ENCODE results near the gene SLC35D3. TPM values are rescaled to one million over a fixed set of nuclear protein-coding genes. Genes with fewer than 3 reads are reported as not detected.

Gene SLC35D3
- total RNA-seq, 1 experiment from 2014 or later: not detected

DNA sequence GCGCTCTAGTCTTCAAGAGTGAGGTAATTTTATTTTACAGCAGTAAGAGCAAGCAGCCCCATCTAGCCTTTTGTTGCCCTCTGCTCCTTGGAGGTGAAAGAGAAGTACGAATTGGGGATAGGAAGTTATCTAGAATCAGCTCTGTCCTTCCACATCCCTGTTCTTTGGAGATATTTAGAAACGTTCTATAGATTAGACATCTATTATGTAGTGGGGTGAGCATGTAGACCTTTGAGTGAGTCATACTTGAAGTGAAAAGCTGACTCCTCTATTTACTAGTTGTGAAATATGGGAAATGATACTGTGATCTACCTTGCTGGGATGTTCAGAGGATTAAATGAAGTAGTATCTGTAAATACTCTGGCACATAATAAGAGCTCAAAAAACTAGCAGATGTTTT is 36.0 kb upstream of the SLC35D3 start (continued):
- TF ChIP-seq, protein P1, sequence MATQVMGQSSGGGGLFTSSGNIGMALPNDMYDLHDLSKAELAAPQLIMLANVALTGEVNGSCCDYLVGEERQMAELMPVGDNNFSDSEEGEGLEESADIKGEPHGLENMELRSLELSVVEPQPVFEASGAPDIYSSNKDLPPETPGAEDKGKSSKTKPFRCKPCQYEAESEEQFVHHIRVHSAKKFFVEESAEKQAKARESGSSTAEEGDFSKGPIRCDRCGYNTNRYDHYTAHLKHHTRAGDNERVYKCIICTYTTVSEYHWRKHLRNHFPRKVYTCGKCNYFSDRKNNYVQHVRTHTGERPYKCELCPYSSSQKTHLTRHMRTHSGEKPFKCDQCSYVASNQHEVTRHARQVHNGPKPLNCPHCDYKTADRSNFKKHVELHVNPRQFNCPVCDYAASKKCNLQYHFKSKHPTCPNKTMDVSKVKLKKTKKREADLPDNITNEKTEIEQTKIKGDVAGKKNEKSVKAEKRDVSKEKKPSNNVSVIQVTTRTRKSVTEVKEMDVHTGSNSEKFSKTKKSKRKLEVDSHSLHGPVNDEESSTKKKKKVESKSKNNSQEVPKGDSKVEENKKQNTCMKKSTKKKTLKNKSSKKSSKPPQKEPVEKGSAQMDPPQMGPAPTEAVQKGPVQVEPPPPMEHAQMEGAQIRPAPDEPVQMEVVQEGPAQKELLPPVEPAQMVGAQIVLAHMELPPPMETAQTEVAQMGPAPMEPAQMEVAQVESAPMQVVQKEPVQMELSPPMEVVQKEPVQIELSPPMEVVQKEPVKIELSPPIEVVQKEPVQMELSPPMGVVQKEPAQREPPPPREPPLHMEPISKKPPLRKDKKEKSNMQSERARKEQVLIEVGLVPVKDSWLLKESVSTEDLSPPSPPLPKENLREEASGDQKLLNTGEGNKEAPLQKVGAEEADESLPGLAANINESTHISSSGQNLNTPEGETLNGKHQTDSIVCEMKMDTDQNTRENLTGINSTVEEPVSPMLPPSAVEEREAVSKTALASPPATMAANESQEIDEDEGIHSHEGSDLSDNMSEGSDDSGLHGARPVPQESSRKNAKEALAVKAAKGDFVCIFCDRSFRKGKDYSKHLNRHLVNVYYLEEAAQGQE (IDR thresholded peaks at IDR 0.05; ENCODE audit: low read depth): no peak

DNA sequence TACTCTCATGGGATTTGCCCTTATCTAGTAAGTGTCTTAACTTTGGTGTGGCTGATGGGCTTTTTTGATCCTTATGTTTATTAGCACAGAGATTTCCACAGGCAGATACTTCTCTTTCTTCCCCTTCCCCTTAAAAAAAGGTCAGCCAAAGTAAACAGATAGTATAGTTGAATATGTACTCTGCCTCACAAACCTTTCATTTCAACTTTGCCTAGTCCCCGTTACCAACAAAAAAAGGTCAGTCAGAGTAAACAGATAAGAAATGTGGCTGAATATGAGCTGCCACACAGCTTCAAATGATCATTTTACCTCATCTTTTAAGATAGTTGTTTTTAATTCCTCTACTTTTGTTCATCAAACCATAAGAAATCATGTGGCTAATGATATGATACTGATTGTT is 34.1 kb upstream of the SLC35D3 start:
- H4K20me1 ChIP-seq (ENCODE audit: insufficient read depth): no peaks in the 10 kb centered on the region
- H3K27me3 ChIP-seq (ENCODE audit: insufficient read depth, low read length): no peaks in the 10 kb centered on the region
- no peaks in the 10 kb centered on the region for H3K79me2 ChIP-seq (ENCODE audit: insufficient read depth, low read length)
- no peak overlapping the region for H3K4me3 ChIP-seq (replicated peaks in 1 of 2; ENCODE audit: low read depth in 1 of 2, low read length in 2 of 2)
- ChIA-PET CTCF (no interaction called here), POLR2A (no interaction called here), RAD21 (ENCODE audit: low non-redundant PET in 1 of 2, low total read pairs in 2 of 2, uncharacterized antibody in 2 of 2, unreplicated experiment in 2 of 2) (no interaction called here)
- no peaks in the 10 kb centered on the region for H3K9me3 ChIP-seq (ENCODE audit: control insufficient read depth in 1 of 2, insufficient read depth in 1 of 2, low read depth in 1 of 2, low read length in 2 of 2)
- H3K27ac ChIP-seq (ENCODE audit: low read depth, low read length): no peak overlapping the region
- no peaks in the 10 kb centered on the region for H3K4me1 ChIP-seq (ENCODE audit: control insufficient read depth in 1 of 2, insufficient read depth in 2 of 2, low read length in 2 of 2)
- no peak overlapping the region for H2AFZ ChIP-seq (ENCODE audit: low read depth, low read length, poor library complexity, severe bottlenecking)
- ATAC-seq (no peak), DNase-seq (ENCODE audit: low read depth, low spot score) (no peak)
- no peak overlapping the region for H3K9ac ChIP-seq (ENCODE audit: low read length)
- no peak overlapping the region for H3K4me2 ChIP-seq (ENCODE audit: low read length)
- no TSS peak for BruUV-seq (replicated peaks)
- intact Hi-C loops (cut with micrococcal nuclease): no loop called here
- no peaks in the 10 kb centered on the region for H3K36me3 ChIP-seq (ENCODE audit: control insufficient read depth in 1 of 2, insufficient read depth in 2 of 2, low read length in 2 of 2)
- H3K9me2 ChIP-seq (ENCODE audit: insufficient read depth): no peaks in the 10 kb centered on the region
- TF ChIP-seq YY1 (IDR thresholded peaks at IDR 0.05; ENCODE audit: extremely low read depth, insufficient replicate concordance, low read depth, low read length) (no peak), ELF1 (IDR thresholded peaks at IDR 0.05; ENCODE audit: borderline replicate concordance, low read depth) (no peak), EZH2 (IDR thresholded peaks at IDR 0.05) (no peak), POLR2A (IDR thresholded peaks at IDR 0.05; ENCODE audit: borderline replicate concordance, extremely low read depth, insufficient read depth, insufficient read length) (no peak), CBX3 (IDR thresholded peaks at IDR 0.05; ENCODE audit: low read depth) (no peak), ZFX (IDR thresholded peaks at IDR 0.05) (no peak), EGR1 (IDR thresholded peaks at IDR 0.05; ENCODE audit: low read depth) (no peak), SIN3A (IDR thresholded peaks at IDR 0.05; ENCODE audit: low read depth) (no peak), RAD21 (IDR thresholded peaks at IDR 0.05; ENCODE audit: low read depth) (no peak), SP1 (IDR thresholded peaks at IDR 0.05; ENCODE audit: low read depth) (no peak), JUND (IDR thresholded peaks at IDR 0.05) (no peak), TCF7L2 (IDR thresholded peaks at IDR 0.05; ENCODE audit: borderline replicate concordance, extremely low read depth, insufficient read depth, insufficient read length) (no peak)
- TF ChIP-seq, protein P2, sequence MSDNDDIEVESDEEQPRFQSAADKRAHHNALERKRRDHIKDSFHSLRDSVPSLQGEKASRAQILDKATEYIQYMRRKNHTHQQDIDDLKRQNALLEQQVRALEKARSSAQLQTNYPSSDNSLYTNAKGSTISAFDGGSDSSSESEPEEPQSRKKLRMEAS (IDR thresholded peaks at IDR 0.05): no peak
- TF ChIP-seq, protein P3, sequence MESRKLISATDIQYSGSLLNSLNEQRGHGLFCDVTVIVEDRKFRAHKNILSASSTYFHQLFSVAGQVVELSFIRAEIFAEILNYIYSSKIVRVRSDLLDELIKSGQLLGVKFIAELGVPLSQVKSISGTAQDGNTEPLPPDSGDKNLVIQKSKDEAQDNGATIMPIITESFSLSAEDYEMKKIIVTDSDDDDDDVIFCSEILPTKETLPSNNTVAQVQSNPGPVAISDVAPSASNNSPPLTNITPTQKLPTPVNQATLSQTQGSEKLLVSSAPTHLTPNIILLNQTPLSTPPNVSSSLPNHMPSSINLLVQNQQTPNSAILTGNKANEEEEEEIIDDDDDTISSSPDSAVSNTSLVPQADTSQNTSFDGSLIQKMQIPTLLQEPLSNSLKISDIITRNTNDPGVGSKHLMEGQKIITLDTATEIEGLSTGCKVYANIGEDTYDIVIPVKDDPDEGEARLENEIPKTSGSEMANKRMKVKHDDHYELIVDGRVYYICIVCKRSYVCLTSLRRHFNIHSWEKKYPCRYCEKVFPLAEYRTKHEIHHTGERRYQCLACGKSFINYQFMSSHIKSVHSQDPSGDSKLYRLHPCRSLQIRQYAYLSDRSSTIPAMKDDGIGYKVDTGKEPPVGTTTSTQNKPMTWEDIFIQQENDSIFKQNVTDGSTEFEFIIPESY (IDR thresholded peaks at IDR 0.05; ENCODE audit: extremely low read depth, insufficient replicate concordance, low read length): no peak
- TF ChIP-seq, protein P4, sequence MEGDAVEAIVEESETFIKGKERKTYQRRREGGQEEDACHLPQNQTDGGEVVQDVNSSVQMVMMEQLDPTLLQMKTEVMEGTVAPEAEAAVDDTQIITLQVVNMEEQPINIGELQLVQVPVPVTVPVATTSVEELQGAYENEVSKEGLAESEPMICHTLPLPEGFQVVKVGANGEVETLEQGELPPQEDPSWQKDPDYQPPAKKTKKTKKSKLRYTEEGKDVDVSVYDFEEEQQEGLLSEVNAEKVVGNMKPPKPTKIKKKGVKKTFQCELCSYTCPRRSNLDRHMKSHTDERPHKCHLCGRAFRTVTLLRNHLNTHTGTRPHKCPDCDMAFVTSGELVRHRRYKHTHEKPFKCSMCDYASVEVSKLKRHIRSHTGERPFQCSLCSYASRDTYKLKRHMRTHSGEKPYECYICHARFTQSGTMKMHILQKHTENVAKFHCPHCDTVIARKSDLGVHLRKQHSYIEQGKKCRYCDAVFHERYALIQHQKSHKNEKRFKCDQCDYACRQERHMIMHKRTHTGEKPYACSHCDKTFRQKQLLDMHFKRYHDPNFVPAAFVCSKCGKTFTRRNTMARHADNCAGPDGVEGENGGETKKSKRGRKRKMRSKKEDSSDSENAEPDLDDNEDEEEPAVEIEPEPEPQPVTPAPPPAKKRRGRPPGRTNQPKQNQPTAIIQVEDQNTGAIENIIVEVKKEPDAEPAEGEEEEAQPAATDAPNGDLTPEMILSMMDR (IDR thresholded peaks at IDR 0.05 in 2 of 3, conservative IDR thresholded peaks at IDR 0.05 in 1 of 3; ENCODE audit: borderline replicate concordance in 1 of 3, insufficient read depth in 1 of 3, low read depth in 2 of 3, low read length in 2 of 3): no peak

Measured in HCT116 (cell line).